ENCODE data around the gene RBCK1.

DNA sequence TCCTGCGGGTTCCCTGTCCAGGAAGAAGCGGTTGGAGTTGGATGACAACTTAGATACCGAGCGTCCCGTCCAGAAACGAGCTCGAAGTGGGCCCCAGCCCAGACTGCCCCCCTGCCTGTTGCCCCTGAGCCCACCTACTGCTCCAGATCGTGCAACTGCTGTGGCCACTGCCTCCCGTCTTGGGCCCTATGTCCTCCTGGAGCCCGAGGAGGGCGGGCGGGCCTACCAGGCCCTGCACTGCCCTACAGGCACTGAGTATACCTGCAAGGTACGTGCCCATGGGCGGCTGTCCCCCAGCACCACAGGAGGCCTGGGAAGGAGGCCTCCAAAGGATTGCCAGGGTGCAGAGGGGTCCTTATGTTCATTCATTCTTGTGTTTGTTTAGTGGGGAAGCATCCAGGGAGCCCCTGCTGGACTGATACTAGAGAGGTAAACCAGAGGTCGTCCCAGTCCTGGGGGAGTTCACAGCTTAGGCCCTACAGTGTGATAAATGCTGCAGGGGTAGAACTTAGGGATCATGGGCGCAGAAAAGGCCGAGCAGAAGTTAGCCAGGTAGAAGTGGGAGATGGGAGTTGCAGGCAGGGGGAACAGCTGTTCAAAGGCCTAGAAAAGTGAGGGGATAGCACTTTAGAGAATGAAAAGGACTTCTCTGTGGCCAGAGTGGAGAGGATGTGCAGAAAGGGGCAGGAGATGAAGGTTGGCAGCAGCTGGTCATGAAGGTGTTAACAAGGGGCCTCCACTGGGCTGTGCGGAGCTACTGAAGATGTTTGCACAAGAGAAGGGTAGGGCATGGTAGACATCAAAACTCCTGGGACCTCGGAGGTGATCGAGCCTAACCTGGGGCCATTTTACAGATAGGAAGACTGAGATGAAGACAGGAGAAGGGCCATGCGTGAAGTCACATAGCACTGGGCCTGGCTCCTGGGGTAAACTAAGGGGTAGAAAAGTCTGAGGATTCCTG lies 19.8 kb upstream of the RBCK1 start:
- TF ChIP-seq, protein P1, sequence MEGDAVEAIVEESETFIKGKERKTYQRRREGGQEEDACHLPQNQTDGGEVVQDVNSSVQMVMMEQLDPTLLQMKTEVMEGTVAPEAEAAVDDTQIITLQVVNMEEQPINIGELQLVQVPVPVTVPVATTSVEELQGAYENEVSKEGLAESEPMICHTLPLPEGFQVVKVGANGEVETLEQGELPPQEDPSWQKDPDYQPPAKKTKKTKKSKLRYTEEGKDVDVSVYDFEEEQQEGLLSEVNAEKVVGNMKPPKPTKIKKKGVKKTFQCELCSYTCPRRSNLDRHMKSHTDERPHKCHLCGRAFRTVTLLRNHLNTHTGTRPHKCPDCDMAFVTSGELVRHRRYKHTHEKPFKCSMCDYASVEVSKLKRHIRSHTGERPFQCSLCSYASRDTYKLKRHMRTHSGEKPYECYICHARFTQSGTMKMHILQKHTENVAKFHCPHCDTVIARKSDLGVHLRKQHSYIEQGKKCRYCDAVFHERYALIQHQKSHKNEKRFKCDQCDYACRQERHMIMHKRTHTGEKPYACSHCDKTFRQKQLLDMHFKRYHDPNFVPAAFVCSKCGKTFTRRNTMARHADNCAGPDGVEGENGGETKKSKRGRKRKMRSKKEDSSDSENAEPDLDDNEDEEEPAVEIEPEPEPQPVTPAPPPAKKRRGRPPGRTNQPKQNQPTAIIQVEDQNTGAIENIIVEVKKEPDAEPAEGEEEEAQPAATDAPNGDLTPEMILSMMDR (IDR thresholded peaks at IDR 0.05) = no peak
- TF ChIP-seq EZH2 (IDR thresholded peaks at IDR 0.05; ENCODE audit: borderline replicate concordance, insufficient read depth, low read depth, low read length, poor library complexity, severe bottlenecking) = no peak

Measured in B cell (primary cell).